Erythroblast (primary cell): ENCODE data around the gene OR4X2.

Experiments used
- GATA1 ChIP-seq: IDR thresholded peaks from 2 replicates; pipeline ENCODE4 v1.6.1; 2011; ENCODE audit warnings: low read depth, mild to moderate bottlenecking, control low read depth, low read length, moderate library complexity
- POLR2A ChIP-seq: IDR thresholded peaks from 2 replicates; pipeline ENCODE4 v1.6.1; 2011; ENCODE audit warnings: mild to moderate bottlenecking, low read length

- TF ChIP-seq POLR2A (no peak), GATA1 (no peak)
These were observed 16.1 kb upstream of the OR4X2 start for GRCh38 chr11:48228761-48229160.
